ENCODE data around the gene PPM1A. TPM values are rescaled to one million over a fixed set of nuclear protein-coding genes. Genes with fewer than 3 reads are reported as not detected.
A peak's percentile ranks its signal among the peaks of the same experiment; 100 is the strongest.

The PPM1A gene
- polyA plus RNA-seq, 2 of the 4 experiments (the other 2 are of a cell fraction) = 37.1 to 76.6 TPM

GRCh38 chr14:60332046-60332399 lies 83.0 kb downstream of the PPM1A start:
- TF ChIP-seq NR3C1 (IDR thresholded peaks at IDR 0.05) = no peak
- ChIA-PET CTCF (interaction anchor here (0.5 to 3.6 kb wide), 26 partner anchors 9 to 370 kb away, joined by 3 to 17 read pairs (median 4); partner anchors contain the start of gene SIX6), POLR2A (interaction anchor here (0.9 kb wide), 1 partner anchor 83 kb away, joined by 3 read pairs; the partner anchor contains the start of gene PPM1A)
- FAIRE-seq (no peak), ATAC-seq (no peak), DNase-seq (ENCODE audit: low read depth in 1 of 2, low spot score in 1 of 2) (no peak)
- Histone ChIP-seq H3K9me3 (no peaks in the 10 kb centered on the region), H3K4me2 (peak overlapping the region; percentile 84), H3K4me1 (0 out of 3 replicates have a peak, but pooled peaks cover 5% of the 10 kb centered on the region), H3K27ac (no peak overlapping the region), H3K4me3 (peak overlapping the region; percentile 42; the same call in 2 of the 3 replicates)
- 5% methylated on average over 2 of the region's 2 CpGs for WGBS (ENCODE audit: missing lambda C conversion rate)

GRCh38 chr14:60332869-60333268 lies 83.8 kb downstream of the PPM1A start:
- 13% methylated on average over 5 of the region's 5 CpGs for WGBS (ENCODE audit: missing lambda C conversion rate)
- Histone ChIP-seq H3K4me2 (peak overlapping the region; percentile 19; the same call in 1 of the 3 replicates), H3K27ac (no peak overlapping the region), H3K9me3 (no peaks in the 10 kb centered on the region), H3K4me3 (no peak overlapping the region), H3K4me1 (0 out of 3 replicates have a peak, but pooled peaks cover 5% of the 10 kb centered on the region)
- ChIA-PET CTCF (interaction anchor here (0.6 to 3.6 kb wide), 8 partner anchors 12 to 179 kb away, joined by 3 to 17 read pairs (median 4); no protein-coding TSS in a partner anchor), POLR2A (interaction anchor here (0.9 kb wide), 1 partner anchor 84 kb away, joined by 3 read pairs; the partner anchor contains the start of gene PPM1A)
- no peak for DNase-seq (ENCODE audit: low read depth in 1 of 2, low spot score in 1 of 2)
- no peak for FAIRE-seq
- TF ChIP-seq BCL3 (IDR thresholded peaks at IDR 0.05) = no peak
- TF ChIP-seq KDM1A (IDR thresholded peaks at IDR 0.05; ENCODE audit: low read depth) = no peak
- no peak for TF ChIP-seq TFCP2L1 (CRISPR knock-in tag; IDR thresholded peaks at IDR 0.05)
- no peak for TF ChIP-seq SREBF2 (IDR thresholded peaks at IDR 0.05)
- TF ChIP-seq ATOH8 (CRISPR knock-in tag; IDR thresholded peaks at IDR 0.05; ENCODE audit: low read depth) = no peak
- no peak for TF ChIP-seq RCOR1 (IDR thresholded peaks at IDR 0.05; ENCODE audit: low read depth, low read length)
- no peak for TF ChIP-seq TP53 (CRISPR knock-in tag; IDR thresholded peaks at IDR 0.05)
- TF ChIP-seq BHLHE40 (IDR thresholded peaks at IDR 0.05; ENCODE audit: low read depth, low read length) = no peak
- no peak for TF ChIP-seq HOXB5 (CRISPR knock-in tag; IDR thresholded peaks at IDR 0.05)
- TF ChIP-seq MYC (IDR thresholded peaks at IDR 0.05; ENCODE audit: borderline replicate concordance, low read length) = no peak
- TF ChIP-seq KDM5A (IDR thresholded peaks at IDR 0.05) = no peak
- TF ChIP-seq CHD2 (IDR thresholded peaks at IDR 0.05; ENCODE audit: low read length, partially characterized antibody) = no peak
- no peak for TF ChIP-seq HEYL (CRISPR knock-in tag; IDR thresholded peaks at IDR 0.05)
- TF ChIP-seq CTCF (IDR thresholded peaks at IDR 0.05) = no peak
- no peak for TF ChIP-seq EP300 (IDR thresholded peaks at IDR 0.05)
- no peak for TF ChIP-seq HOXA7 (CRISPR knock-in tag; IDR thresholded peaks at IDR 0.05)
- ATAC-seq = no peak

- Histone ChIP-seq H3K4me1 (no peaks in the 10 kb centered on the region), H3K27ac (no peak overlapping the region), H3K9me3 (no peaks in the 10 kb centered on the region), H3K4me3 (no peak overlapping the region), H3K4me2 (no peak overlapping the region)
- POLR2A ChIA-PET = no interaction called here
- DNase-seq (ENCODE audit: low read depth in 1 of 2, low spot score in 1 of 2) = no peak
- FAIRE-seq = no peak
- CTCF ChIA-PET = interaction anchor here (0.6 to 4.0 kb wide), 4 partner anchors 10 to 1787 kb away, joined by 3 to 13 read pairs (median 6); no protein-coding TSS in a partner anchor
- WGBS (ENCODE audit: missing lambda C conversion rate) = 45% methylated on average over 2 of the region's 2 CpGs
- no peak for ATAC-seq
- TF ChIP-seq EHF (CRISPR knock-in tag; IDR thresholded peaks at IDR 0.05) (no peak), CBX8 (IDR thresholded peaks at IDR 0.05) (0 out of 2 replicates have a peak, but pooled peaks have one; percentile 39), KDM5A (IDR thresholded peaks at IDR 0.05) (no peak)
These were observed 90.5 kb downstream of the PPM1A start for GRCh38 chr14:60339571-60339970.

Measured in A549 (cell line).